Kidney (tissue), 14 donors: ENCODE measurements around the gene CDKN2D. TPM values are rescaled to one million over a fixed set of nuclear protein-coding genes. Genes with fewer than 3 reads are reported as not detected.
"Not testable (repeated sequence)": the region's sequence is repeated elsewhere in the genome, so short reads cannot be mapped to it uniquely, and the experiment has no call there.

Experiments
- DNase-seq, 5 donors: peaks; one replicate each; pipeline ENCODE4 v3.0.0-alpha.2; 2013 to 2020
- FAIRE-seq: peaks from 2 replicates; lab custom pipeline; 2012; peaks lifted over from hg19 to GRCh38; lab: Jason Lieb, UNC
- H3K27ac ChIP-seq, 2 donors: one replicate each; pipeline ENCODE4 v1.7.0; 2013; ENCODE audit warnings: low read depth in 2 of 2, low read length in 2 of 2, inconsistent platforms in 1 of 2
- H3K27me3 ChIP-seq: one replicate; pipeline ENCODE4 v1.7.1; 2013; ENCODE audit warnings: low read length, inconsistent platforms; ENCODE audit not compliant: control insufficient read depth, insufficient read depth
- H3K36me3 ChIP-seq, 3 donors: one replicate each; pipeline versions ENCODE4 v1.7.0 to v1.7.1; 2013; ENCODE audit warnings: low read length in 3 of 3, control low read depth in 1 of 3, inconsistent platforms in 1 of 3; ENCODE audit not compliant: insufficient read depth in 3 of 3, control insufficient read depth in 2 of 3
- H3K4me1 ChIP-seq, 3 donors: one replicate each; pipeline versions ENCODE4 v1.7.0 to v1.7.1; 2013; ENCODE audit warnings: low read length in 3 of 3, inconsistent platforms in 1 of 3, low read depth in 1 of 3; ENCODE audit not compliant: control insufficient read depth in 2 of 3, insufficient read depth in 2 of 3
- H3K4me3 ChIP-seq, 3 donors: one replicate each; pipeline versions ENCODE4 v1.7.0 to v1.8.1; 2013; ENCODE audit warnings: low read length in 3 of 3, control low read depth in 1 of 3, inconsistent platforms in 1 of 3
- H3K9ac ChIP-seq, 3 donors: one replicate each; pipeline versions ENCODE4 v1.7.0 to v1.7.1; 2013; ENCODE audit warnings: low read length in 3 of 3, control low read depth in 1 of 3, inconsistent platforms in 1 of 3
- H3K9me3 ChIP-seq, 3 donors: one replicate each; pipeline versions ENCODE4 v1.7.0 to v1.7.1; 2013; ENCODE audit warnings: low read length in 3 of 3, control low read depth in 1 of 3, inconsistent platforms in 1 of 3; ENCODE audit not compliant: control insufficient read depth in 2 of 3, insufficient read depth in 1 of 3
- CTCF ChIP-seq: IDR thresholded peaks from 3 replicates; pipeline ENCODE4 v1.5.1; 2012; ENCODE audit warnings: mild to moderate bottlenecking, moderate library complexity, borderline replicate concordance; ENCODE audit not compliant: insufficient read depth; ENCODE audit errors: extremely low read depth
- intact Hi-C: fragments of 100-400 bp; cut with DNase I; formaldehyde crosslinking; loops from one replicate; pipeline ENCODE4 v1.11.1; 2022
- polyA plus RNA-seq: library from polyadenylated mRNA; stranded (reverse); fragments of 350-450 nt; fragmentation: Illumina TruSeq; extraction: RNeasy Lipid Tissue Mini Kit (QIAGEN cat#74804); gene quantifications from one replicate; pipeline ENCODE4 v1.2.3, GENCODE V29; 2014; ENCODE audit warnings: low read depth, low replicate concordance; ENCODE audit not compliant: insufficient read depth
- total RNA-seq: library from RNA; stranded (reverse); fragmentation: NEBNext Ultra II Directional; extraction: Animal tissue kit (Norgen Biotek cat#: 25700); gene quantifications from one replicate; pipeline ENCODE4 v1.2.1, GENCODE V29; 2021
- donor health status: control.
- donor health status: control.
- donor health status: control.
- donor health status: control.
- donor health status: control.
- donor health status: DM: yes; HTN: yes; CAD: no.
- donor health status: Normal renal cell carcinoma (clear cell type).

Gene CDKN2D
- total and polyA plus RNA-seq, 2 donors from 2014 or later = 8.8 to 14.7 TPM

- FAIRE-seq = no peak
- peaks cover 2% of the 10 kb centered on the region for H3K27me3 ChIP-seq
Observed at GRCh38 chr19:10533646-10534386, 35.0 kb downstream of the CDKN2D start.

GRCh38 chr19:10532457-10532856, 36.3 kb downstream of the CDKN2D start:
- no peak overlapping the region for H3K4me3 ChIP-seq
- H3K9me3 ChIP-seq = no peaks in the 10 kb centered on the region
- H3K9ac ChIP-seq = no peak overlapping the region
- FAIRE-seq = no peak
- peaks cover 2% of the 10 kb centered on the region for H3K27me3 ChIP-seq
- TF ChIP-seq CTCF = no peak
- intact Hi-C loops = no loop called here
- no peaks in the 10 kb centered on the region for H3K4me1 ChIP-seq
- H3K27ac ChIP-seq = no peak overlapping the region
- H3K36me3 ChIP-seq = no peaks in the 10 kb centered on the region
- DNase-seq = no peak

More at GRCh38 chr19:10533646-10534386, 35.0 kb downstream of the CDKN2D start:
- Histone ChIP-seq H3K9me3 (no peaks in the 10 kb centered on the region), H3K4me3 (no peak overlapping the region), H3K36me3 (no peaks in the 10 kb centered on the region), H3K27ac (no peak overlapping the region), H3K4me1 (no peaks in the 10 kb centered on the region), H3K9ac (no peak overlapping the region)
- no peak for TF ChIP-seq CTCF
- intact Hi-C loops = no loop called here
- DNase-seq = peak in 2 of 5 donors; percentile 22 to 63

- H3K9ac ChIP-seq, FAIRE-seq, intact Hi-C loops, H3K4me3 ChIP-seq, DNase-seq, H3K4me1 ChIP-seq, H3K27ac ChIP-seq, H3K36me3 ChIP-seq, H3K9me3 ChIP-seq, H3K27me3 ChIP-seq: not testable (repeated sequence)
Observed at GRCh38 chr19:10526887-10527286, 41.9 kb downstream of the CDKN2D start.

- H3K9ac ChIP-seq = no peak overlapping the region
- TF ChIP-seq CTCF = no peak
- intact Hi-C loops = no loop called here
- H3K4me1 ChIP-seq = no peaks in the 10 kb centered on the region
- H3K36me3 ChIP-seq = no peaks in the 10 kb centered on the region
- DNase-seq (no peak), FAIRE-seq (no peak)
- no peak overlapping the region for H3K4me3 ChIP-seq
- H3K27ac ChIP-seq = no peak overlapping the region
- no peaks in the 10 kb centered on the region for H3K27me3 ChIP-seq
- no peaks in the 10 kb centered on the region for H3K9me3 ChIP-seq
Observed at GRCh38 chr19:10525636-10526035, 43.1 kb downstream of the CDKN2D start.
